Lung (tissue), 12 donors: ENCODE measurements around the gene ABCB8. TPM values are rescaled to one million over a fixed set of nuclear protein-coding genes. Genes with fewer than 3 reads are reported as not detected.

Experiments
- ATAC-seq: fragments of 200-7000 bp; cut with Tn5 transposase; one replicate; pipeline ENCODE4 v1.9.1; 2020; ENCODE audit warnings: moderate number of reproducible peaks; ENCODE audit not compliant: insufficient read depth, low FRiP score
- DNase-seq, 3 donors: peaks; one replicate each; pipeline ENCODE4 v3.0.0-alpha.2; 2013 to 2017
- H3K27ac ChIP-seq, 2 donors: one replicate each; pipeline ENCODE4 v1.5.1; 2013; ENCODE audit warnings: mild to moderate bottlenecking in 2 of 2, moderate library complexity in 2 of 2, control low read depth in 1 of 2, inconsistent platforms in 1 of 2, low read depth in 1 of 2, low read length in 1 of 2
- H3K27me3 ChIP-seq, 3 donors: one replicate each; pipeline ENCODE4 v1.5.1; 2013; ENCODE audit warnings: low read length in 2 of 3; ENCODE audit not compliant: control insufficient read depth in 3 of 3, insufficient read depth in 3 of 3
- H3K36me3 ChIP-seq, 4 donors: one replicate each; pipeline ENCODE4 v1.5.1; 2013; ENCODE audit warnings: low read length in 4 of 4, mild to moderate bottlenecking in 1 of 4, moderate library complexity in 1 of 4; ENCODE audit not compliant: control insufficient read depth in 4 of 4, insufficient read depth in 4 of 4
- H3K4me1 ChIP-seq, 5 donors: one replicate each; pipeline ENCODE4 v1.5.1; 2013; ENCODE audit warnings: low read length in 5 of 5, mild to moderate bottlenecking in 2 of 5, moderate library complexity in 1 of 5; ENCODE audit not compliant: control insufficient read depth in 5 of 5, insufficient read depth in 5 of 5
- H3K4me3 ChIP-seq: one replicate; pipeline ENCODE4 v1.5.1; 2013; ENCODE audit warnings: mild to moderate bottlenecking, control low read depth, moderate library complexity
- H3K9ac ChIP-seq, 2 donors: one replicate each; pipeline ENCODE4 v1.5.1; 2013; ENCODE audit warnings: low read length in 2 of 2, control low read depth in 1 of 2; ENCODE audit not compliant: insufficient read depth in 1 of 2
- H3K9me3 ChIP-seq, 4 donors: one replicate each; pipeline ENCODE4 v1.5.1; 2013; ENCODE audit warnings: low read length in 3 of 4, mild to moderate bottlenecking in 1 of 4, moderate library complexity in 1 of 4; ENCODE audit not compliant: control insufficient read depth in 4 of 4, insufficient read depth in 3 of 4
- WGBS, 2 donors: extraction: QIAGEN DNeasy Blood & Tissue Kit; methylation state at CpG; one replicate each; pipeline ENCODE4 v1.1.7; 2013; 5-methylcytosine and 5-hydroxymethylcytosine counted together
- polyA plus RNA-seq, 2 donors: library from polyadenylated mRNA; stranded (reverse); fragments of 200-250 nt; gene quantifications; one replicate each; pipeline ENCODE4 v1.2.1, GENCODE V29; 2013
- total RNA-seq, 2 donors: library from RNA; depleted of rRNA in 1 of 2; stranded (reverse); fragments of >200 nt in 1 of 2; gene quantifications; one replicate each; pipeline ENCODE4 v1.2.1, GENCODE V29; 2014 to 2021
- TF ChIP-seq, protein P1 (sequence below): IDR thresholded peaks from 2 replicates; pipeline ENCODE4 v1.5.1; 2012; ENCODE audit warnings: mild to moderate bottlenecking; ENCODE audit errors: control extremely low read depth, extremely low read depth
- donor health status: control.
- donor health status: control.
- donor health status: Bipolar disorder and iron deficiency.
- donor health status: healthy.
- donor health status: DM: yes; HTN: yes; CAD: no.

ABCB8 gene
- total and polyA plus RNA-seq, 4 donors: 21.8 to 61.5 (median 28.8) TPM

DNA sequence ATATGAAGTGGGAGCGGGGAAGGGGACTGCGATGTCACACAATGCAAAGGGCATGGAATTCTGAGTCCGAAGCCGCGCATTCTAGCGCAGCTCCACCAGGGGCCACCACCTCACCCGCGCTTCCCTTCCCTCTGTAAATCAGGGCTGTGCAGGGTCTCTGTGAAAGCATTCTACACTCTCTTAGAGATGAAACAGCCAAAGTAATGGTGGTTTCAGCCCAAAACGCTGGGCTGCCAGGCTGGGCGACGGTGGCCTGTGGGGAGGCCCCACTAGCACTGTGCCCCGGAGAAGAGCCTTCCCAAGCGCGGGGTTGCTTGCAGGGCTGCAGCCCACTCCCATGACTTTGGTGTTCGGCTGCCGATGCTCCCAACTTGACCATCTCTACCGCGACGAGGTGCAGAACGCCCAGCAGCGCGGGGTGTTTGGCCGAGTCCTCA, 15.3 kb upstream of the ABCB8 start:
- TF ChIP-seq, protein P1, sequence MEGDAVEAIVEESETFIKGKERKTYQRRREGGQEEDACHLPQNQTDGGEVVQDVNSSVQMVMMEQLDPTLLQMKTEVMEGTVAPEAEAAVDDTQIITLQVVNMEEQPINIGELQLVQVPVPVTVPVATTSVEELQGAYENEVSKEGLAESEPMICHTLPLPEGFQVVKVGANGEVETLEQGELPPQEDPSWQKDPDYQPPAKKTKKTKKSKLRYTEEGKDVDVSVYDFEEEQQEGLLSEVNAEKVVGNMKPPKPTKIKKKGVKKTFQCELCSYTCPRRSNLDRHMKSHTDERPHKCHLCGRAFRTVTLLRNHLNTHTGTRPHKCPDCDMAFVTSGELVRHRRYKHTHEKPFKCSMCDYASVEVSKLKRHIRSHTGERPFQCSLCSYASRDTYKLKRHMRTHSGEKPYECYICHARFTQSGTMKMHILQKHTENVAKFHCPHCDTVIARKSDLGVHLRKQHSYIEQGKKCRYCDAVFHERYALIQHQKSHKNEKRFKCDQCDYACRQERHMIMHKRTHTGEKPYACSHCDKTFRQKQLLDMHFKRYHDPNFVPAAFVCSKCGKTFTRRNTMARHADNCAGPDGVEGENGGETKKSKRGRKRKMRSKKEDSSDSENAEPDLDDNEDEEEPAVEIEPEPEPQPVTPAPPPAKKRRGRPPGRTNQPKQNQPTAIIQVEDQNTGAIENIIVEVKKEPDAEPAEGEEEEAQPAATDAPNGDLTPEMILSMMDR: no peak
- no peaks in the 10 kb centered on the region for H3K9me3 ChIP-seq
- peak; percentile 68 to 80 (median 80) for DNase-seq
- no peak for ATAC-seq
- H3K9ac ChIP-seq: no peak overlapping the region
- no peak overlapping the region for H3K4me3 ChIP-seq
- peaks cover 0 to 4% (median 0%) of the 10 kb centered on the region in 4 donors for H3K36me3 ChIP-seq
- 31 to 41% methylated on average over 23 of the region's 23 CpGs for WGBS, 2 donors
- H3K27me3 ChIP-seq: peaks cover 0 to 15% (median 5%) of the 10 kb centered on the region in 3 donors
- peaks cover 0 to 38% (median 20%) of the 10 kb centered on the region in 5 donors for H3K4me1 ChIP-seq
- no peak overlapping the region for H3K27ac ChIP-seq

DNA sequence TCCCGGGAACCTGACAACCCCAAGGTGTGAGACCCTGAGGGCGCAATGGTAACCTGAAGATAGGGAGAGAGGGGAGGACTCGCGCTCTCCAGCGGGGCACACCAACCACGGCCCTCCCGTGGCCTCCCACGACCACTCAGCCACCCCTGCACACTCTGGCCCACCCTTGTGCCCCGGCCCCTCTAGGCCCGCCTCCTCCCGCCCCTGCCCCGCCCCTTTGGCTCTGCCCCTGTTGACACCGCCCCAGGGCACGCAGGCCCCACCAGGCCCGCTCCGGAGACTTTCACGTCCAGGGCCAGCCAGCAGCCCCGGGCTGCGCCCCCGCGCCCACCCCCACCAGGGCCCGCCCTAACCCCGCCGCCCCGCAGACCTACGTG, 14.9 kb upstream of the ABCB8 start:
- 29 to 41% methylated on average over 19 to 26 of the region's 26 CpGs for WGBS, 2 donors
- ATAC-seq (no peak), DNase-seq (no peak)
- Histone ChIP-seq H3K27me3 (peaks cover 0 to 16% (median 5%) of the 10 kb centered on the region in 3 donors), H3K4me3 (no peak overlapping the region), H3K4me1 (peaks cover 0 to 38% (median 24%) of the 10 kb centered on the region in 5 donors), H3K36me3 (peaks cover 0 to 4% (median 0%) of the 10 kb centered on the region in 4 donors), H3K27ac (no peak overlapping the region), H3K9me3 (no peaks in the 10 kb centered on the region), H3K9ac (no peak overlapping the region)
- TF ChIP-seq, protein P1: no peak

DNA sequence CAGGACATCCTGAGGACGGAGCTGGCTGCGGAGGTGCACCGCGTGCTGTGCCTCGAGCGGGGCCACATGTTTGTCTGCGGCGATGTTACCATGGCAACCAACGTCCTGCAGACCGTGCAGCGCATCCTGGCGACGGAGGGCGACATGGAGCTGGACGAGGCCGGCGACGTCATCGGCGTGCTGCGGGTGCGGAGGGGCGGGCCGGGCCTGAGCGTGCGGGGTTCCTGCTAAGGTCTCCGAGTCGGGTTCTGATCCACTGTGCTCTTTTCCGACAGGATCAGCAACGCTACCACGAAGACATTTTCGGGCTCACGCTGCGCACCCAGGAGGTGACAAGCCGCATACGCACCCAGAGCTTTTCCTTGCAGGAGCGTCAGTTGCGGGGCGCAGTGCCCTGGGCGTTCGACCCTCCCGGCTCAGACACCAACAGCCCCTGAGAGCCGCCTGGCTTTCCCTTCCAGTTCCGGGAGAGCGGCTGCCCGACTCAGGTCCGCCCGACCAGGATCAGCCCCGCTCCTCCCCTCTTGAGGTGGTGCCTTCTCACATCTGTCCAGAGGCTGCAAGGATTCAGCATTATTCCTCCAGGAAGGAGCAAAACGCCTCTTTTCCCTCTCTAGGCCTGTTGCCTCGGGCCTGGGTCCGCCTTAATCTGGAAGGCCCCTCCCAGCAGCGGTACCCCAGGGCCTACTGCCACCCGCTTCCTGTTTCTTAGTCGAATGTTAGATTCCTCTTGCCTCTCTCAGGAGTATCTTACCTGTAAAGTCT, 14.3 kb upstream of the ABCB8 start:
- Histone ChIP-seq H3K4me3 (no peak overlapping the region), H3K9me3 (no peaks in the 10 kb centered on the region), H3K27me3 (peaks cover 0 to 16% (median 5%) of the 10 kb centered on the region in 3 donors), H3K4me1 (peaks cover 0 to 38% (median 24%) of the 10 kb centered on the region in 5 donors), H3K36me3 (peaks cover 0 to 4% (median 0%) of the 10 kb centered on the region in 4 donors), H3K9ac (no peak overlapping the region), H3K27ac (no peak overlapping the region)
- ATAC-seq (no peak), DNase-seq (peak; percentile 77 to 91 (median 85))
- WGBS, 2 donors: 25 to 46% methylated on average over 55 of the region's 55 CpGs
- TF ChIP-seq, protein P1: peak; percentile 1
